ENCODE results near the gene SKAP1.

The SKAP1 gene

DNA sequence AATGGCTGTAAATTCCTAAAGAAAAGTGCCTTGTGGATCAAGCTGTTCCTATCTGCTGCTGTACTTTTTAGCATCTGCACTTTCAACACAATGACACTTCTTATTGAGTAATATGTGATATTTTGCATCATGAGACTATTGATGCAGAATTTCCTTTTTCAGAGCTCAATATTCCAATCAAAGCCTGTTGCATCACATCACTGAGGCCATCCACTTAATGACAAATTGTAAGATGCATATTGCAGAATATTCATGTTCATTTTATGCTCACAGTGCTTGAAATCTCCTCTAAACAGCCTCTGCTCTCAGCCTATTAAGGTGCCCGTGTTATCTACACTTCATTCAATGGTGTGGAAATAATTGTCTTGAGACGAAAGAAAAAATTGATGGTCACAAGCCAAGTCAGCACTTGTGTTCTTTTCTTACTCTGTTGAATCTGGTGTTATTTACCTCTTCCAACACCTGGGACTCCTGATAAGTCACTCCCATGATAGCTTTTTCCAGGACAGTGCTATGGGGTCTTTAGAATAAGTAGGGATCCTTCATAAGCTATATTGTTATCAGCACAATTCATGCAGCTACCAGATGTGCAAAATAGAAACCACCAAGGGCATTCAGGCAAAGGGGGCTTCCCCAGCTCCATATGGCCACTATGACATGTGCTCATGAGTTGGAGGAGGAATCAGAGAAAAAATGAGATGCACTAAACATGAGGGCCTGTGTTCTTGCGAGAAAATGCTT is 9.3 kb upstream of the SKAP1 start:
- Histone ChIP-seq H3K79me1 (ENCODE audit: low read depth, low read length) (no peaks in the 10 kb centered on the region), H3K14ac (ENCODE audit: low read length) (no peak overlapping the region), H3K4me2 (ENCODE audit: insufficient read depth, low read length, poor library complexity, severe bottlenecking) (no peak overlapping the region), H3K27ac (replicated peaks; ENCODE audit: low read length) (no peak overlapping the region), H3K4ac (ENCODE audit: low read length) (no peak overlapping the region), H3K36me3 (replicated peaks in 1 of 2; ENCODE audit: control insufficient read depth in 2 of 2, insufficient read depth in 2 of 2, low read length in 2 of 2) (no peaks in the 10 kb centered on the region), H3K23ac (ENCODE audit: low read depth, low read length, poor library complexity) (no peak overlapping the region), H4K8ac (ENCODE audit: low read depth, low read length) (no peak overlapping the region), H2BK12ac (ENCODE audit: low read length) (no peak overlapping the region), H2AFZ (ENCODE audit: low read length) (no peak overlapping the region), H2BK15ac (ENCODE audit: low read length) (no peak overlapping the region), H3K18ac (ENCODE audit: low read length) (no peak overlapping the region), H3K9me3 (replicated peaks in 1 of 2; ENCODE audit: control insufficient read depth in 2 of 2, insufficient read depth in 1 of 2, low read depth in 1 of 2, low read length in 2 of 2) (no peaks in the 10 kb centered on the region), H2AK5ac (ENCODE audit: low read depth, low read length) (no peak overlapping the region), H4K91ac (ENCODE audit: low read depth, low read length, poor library complexity) (no peak overlapping the region), H2BK120ac (ENCODE audit: low read depth, low read length) (no peak overlapping the region), H3K27me3 (ENCODE audit: control insufficient read depth in 3 of 3, insufficient read depth in 3 of 3, low read depth in 1 of 3, low read length in 3 of 3) (peaks cover 0 to 12% (median 0%) of the 10 kb centered on the region in 3 experiments), H3K4me1 (ENCODE audit: control insufficient read depth in 2 of 2, insufficient read depth in 1 of 2, low read depth in 1 of 2, low read length in 2 of 2) (peaks cover 0 to 5% of the 10 kb centered on the region in 2 donors), H3K4me3 (ENCODE audit: low read length in 2 of 2) (no peak overlapping the region), H2BK5ac (ENCODE audit: low read length) (no peak overlapping the region), H3K9ac (ENCODE audit: low read depth, low read length, poor library complexity) (no peak overlapping the region)
- WGBS, 2 donors (ENCODE audit: extremely low coverage in 2 of 2, insufficient read length in 2 of 2, insufficient replicate concordance in 1 of 2) = no CpG with 5 or more reads among the region's 3 CpGs
- no peak for DNase-seq (ENCODE audit: low spot score)

DNA sequence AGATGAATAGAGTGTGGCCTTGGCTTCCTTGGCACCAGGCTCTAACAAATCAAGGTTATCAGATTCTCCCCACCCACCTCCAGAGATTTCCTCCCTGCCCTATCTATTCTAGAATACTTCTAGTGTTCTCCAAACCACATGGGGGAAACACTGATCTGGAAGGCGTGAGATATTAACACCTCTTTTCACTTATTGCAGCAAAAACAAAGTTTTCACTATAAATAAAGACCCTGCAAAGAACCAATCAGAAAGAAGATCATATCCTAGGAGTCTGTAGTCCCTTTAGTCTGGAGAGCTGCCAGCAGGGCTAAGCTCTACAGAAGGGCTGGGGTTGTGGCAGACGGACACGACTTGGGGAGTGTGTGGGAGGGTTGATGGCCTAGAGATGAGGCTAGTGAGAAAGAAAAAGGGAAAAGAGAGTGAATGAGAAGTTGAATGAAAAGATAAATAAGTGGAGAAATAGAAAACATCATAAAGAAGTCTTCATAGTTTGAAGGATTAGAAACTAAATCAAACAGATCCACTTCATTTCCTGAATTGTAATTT is 8.6 kb upstream of the SKAP1 start:
- no peak overlapping the region for H3K27ac ChIP-seq (replicated peaks; ENCODE audit: low read length)
- no peak overlapping the region for H2AK5ac ChIP-seq (ENCODE audit: low read depth, low read length)
- peaks cover 0 to 5% of the 10 kb centered on the region in 2 donors for H3K4me1 ChIP-seq (ENCODE audit: control insufficient read depth in 2 of 2, insufficient read depth in 1 of 2, low read depth in 1 of 2, low read length in 2 of 2)
- no CpG with 5 or more reads among the region's 3 CpGs for WGBS, 2 donors (ENCODE audit: extremely low coverage in 2 of 2, insufficient read length in 2 of 2, insufficient replicate concordance in 1 of 2)
- H3K9me3 ChIP-seq (replicated peaks in 1 of 2; ENCODE audit: control insufficient read depth in 2 of 2, insufficient read depth in 1 of 2, low read depth in 1 of 2, low read length in 2 of 2) = no peaks in the 10 kb centered on the region
- H3K18ac ChIP-seq (ENCODE audit: low read length) = no peak overlapping the region
- H3K14ac ChIP-seq (ENCODE audit: low read length) = no peak overlapping the region
- no peaks in the 10 kb centered on the region for H3K79me1 ChIP-seq (ENCODE audit: low read depth, low read length)
- H3K23ac ChIP-seq (ENCODE audit: low read depth, low read length, poor library complexity) = no peak overlapping the region
- H4K91ac ChIP-seq (ENCODE audit: low read depth, low read length, poor library complexity) = no peak overlapping the region
- H2BK120ac ChIP-seq (ENCODE audit: low read depth, low read length) = no peak overlapping the region
- H2BK12ac ChIP-seq (ENCODE audit: low read length) = no peak overlapping the region
- H2BK5ac ChIP-seq (ENCODE audit: low read length) = no peak overlapping the region
- H3K27me3 ChIP-seq (ENCODE audit: control insufficient read depth in 3 of 3, insufficient read depth in 3 of 3, low read depth in 1 of 3, low read length in 3 of 3) = peaks cover 0 to 16% (median 0%) of the 10 kb centered on the region in 3 experiments
- H2AFZ ChIP-seq (ENCODE audit: low read length) = no peak overlapping the region
- no peak overlapping the region for H3K9ac ChIP-seq (ENCODE audit: low read depth, low read length, poor library complexity)
- no peak overlapping the region for H3K4ac ChIP-seq (ENCODE audit: low read length)
- no peak overlapping the region for H3K4me3 ChIP-seq (ENCODE audit: low read length in 2 of 2)
- no peak overlapping the region for H4K8ac ChIP-seq (ENCODE audit: low read depth, low read length)
- H3K4me2 ChIP-seq (ENCODE audit: insufficient read depth, low read length, poor library complexity, severe bottlenecking) = no peak overlapping the region
- no peaks in the 10 kb centered on the region for H3K36me3 ChIP-seq (replicated peaks in 1 of 2; ENCODE audit: control insufficient read depth in 2 of 2, insufficient read depth in 2 of 2, low read length in 2 of 2)
- no peak for DNase-seq (ENCODE audit: low spot score)
- H2BK15ac ChIP-seq (ENCODE audit: low read length) = no peak overlapping the region

DNA sequence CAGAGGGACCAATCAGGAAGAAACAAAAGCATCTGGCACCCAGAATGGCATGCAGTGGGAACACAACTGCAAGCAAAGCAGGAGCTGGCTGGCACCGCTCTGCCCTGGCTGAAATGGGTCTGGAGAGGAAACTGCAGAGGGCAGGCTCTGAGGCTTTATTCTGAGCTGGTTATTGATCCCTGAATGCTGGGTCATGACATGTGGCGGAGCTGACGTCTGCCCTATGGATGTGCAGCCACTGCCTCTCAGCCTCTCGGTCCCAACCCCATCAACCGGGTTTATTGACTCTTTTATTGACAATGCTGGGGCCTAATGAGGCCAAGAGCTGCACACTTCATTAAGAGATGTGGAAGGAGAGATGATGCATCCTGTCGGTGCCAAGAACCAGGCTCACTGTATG is 3.9 kb upstream of the SKAP1 start:
- DNase-seq (ENCODE audit: low spot score) = no peak
- H2BK12ac ChIP-seq (ENCODE audit: low read length) = no peak overlapping the region
- H3K23ac ChIP-seq (ENCODE audit: low read depth, low read length, poor library complexity) = no peak overlapping the region
- no peak overlapping the region for H3K9ac ChIP-seq (ENCODE audit: low read depth, low read length, poor library complexity)
- no peak overlapping the region for H3K27ac ChIP-seq (replicated peaks; ENCODE audit: low read length)
- peaks cover 5 to 51% (median 23%) of the 10 kb centered on the region in 3 experiments for H3K27me3 ChIP-seq (ENCODE audit: control insufficient read depth in 3 of 3, insufficient read depth in 3 of 3, low read depth in 1 of 3, low read length in 3 of 3)
- no peaks in the 10 kb centered on the region for H3K9me3 ChIP-seq (replicated peaks in 1 of 2; ENCODE audit: control insufficient read depth in 2 of 2, insufficient read depth in 1 of 2, low read depth in 1 of 2, low read length in 2 of 2)
- no peak overlapping the region for H2BK15ac ChIP-seq (ENCODE audit: low read length)
- H3K4me1 ChIP-seq (ENCODE audit: control insufficient read depth in 2 of 2, insufficient read depth in 1 of 2, low read depth in 1 of 2, low read length in 2 of 2) = no peaks in the 10 kb centered on the region
- H2BK5ac ChIP-seq (ENCODE audit: low read length) = no peak overlapping the region
- no CpG with 5 or more reads among the region's 6 CpGs for WGBS, 2 donors (ENCODE audit: extremely low coverage in 2 of 2, insufficient read length in 2 of 2, insufficient replicate concordance in 1 of 2)
- no peak overlapping the region for H2BK120ac ChIP-seq (ENCODE audit: low read depth, low read length)
- H2AK5ac ChIP-seq (ENCODE audit: low read depth, low read length) = no peak overlapping the region
- no peaks in the 10 kb centered on the region for H3K36me3 ChIP-seq (replicated peaks in 1 of 2; ENCODE audit: control insufficient read depth in 2 of 2, insufficient read depth in 2 of 2, low read length in 2 of 2)
- no peak overlapping the region for H4K91ac ChIP-seq (ENCODE audit: low read depth, low read length, poor library complexity)
- no peak overlapping the region for H3K4ac ChIP-seq (ENCODE audit: low read length)
- H3K4me2 ChIP-seq (ENCODE audit: insufficient read depth, low read length, poor library complexity, severe bottlenecking) = no peak overlapping the region
- H4K8ac ChIP-seq (ENCODE audit: low read depth, low read length) = no peak overlapping the region
- no peak overlapping the region for H3K4me3 ChIP-seq (ENCODE audit: low read length in 2 of 2)
- H3K79me1 ChIP-seq (ENCODE audit: low read depth, low read length) = no peaks in the 10 kb centered on the region
- no peak overlapping the region for H3K14ac ChIP-seq (ENCODE audit: low read length)
- no peak overlapping the region for H2AFZ ChIP-seq (ENCODE audit: low read length)
- H3K18ac ChIP-seq (ENCODE audit: low read length) = no peak overlapping the region

DNA sequence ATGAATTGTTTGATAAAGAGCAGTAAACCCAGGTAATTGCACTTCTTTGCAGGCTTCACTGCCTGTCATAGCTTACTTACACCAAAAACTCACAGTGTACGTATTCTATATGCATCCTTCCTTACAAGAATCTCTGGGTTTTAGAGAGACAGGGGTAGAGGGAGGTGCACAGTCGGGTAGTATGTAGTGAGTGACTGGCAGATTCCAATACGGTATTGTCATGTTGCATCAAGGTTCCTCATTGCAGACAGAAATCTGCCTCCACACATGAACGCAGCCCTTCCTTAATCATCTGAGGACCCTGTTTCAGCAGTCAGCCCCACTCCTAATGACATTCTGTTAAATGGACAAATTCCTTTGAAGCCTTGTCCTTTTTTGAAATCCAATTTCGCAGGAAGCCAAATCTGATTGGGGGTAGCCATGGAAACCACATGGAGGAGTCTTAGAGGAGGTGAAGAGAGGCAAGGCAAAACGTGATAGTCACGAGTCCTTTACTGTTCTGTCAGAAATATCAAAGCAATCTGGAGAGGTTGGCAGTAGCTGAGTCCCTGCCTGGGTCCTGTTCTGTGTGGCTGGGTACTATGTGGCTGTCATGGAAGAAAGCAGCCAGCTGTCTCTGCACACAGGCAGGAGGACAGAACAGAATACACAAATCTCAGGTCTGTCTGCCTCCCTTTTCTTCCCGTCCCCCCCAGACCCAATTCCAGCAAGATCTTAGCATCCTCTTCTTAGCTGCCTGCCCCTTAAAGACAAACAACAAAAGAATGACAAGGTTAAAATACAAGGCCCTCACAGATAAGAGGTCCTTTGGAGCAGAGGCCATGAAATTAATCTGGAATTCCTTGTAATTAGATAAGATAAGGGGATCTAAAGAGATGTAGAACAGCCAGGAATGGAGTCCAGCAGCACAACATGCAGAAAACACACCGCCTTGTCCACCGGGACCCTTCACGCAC is 3.1 kb upstream of the SKAP1 start:
- Histone ChIP-seq H4K8ac (ENCODE audit: low read depth, low read length) (no peak overlapping the region), H2AK5ac (ENCODE audit: low read depth, low read length) (no peak overlapping the region), H3K4me2 (ENCODE audit: insufficient read depth, low read length, poor library complexity, severe bottlenecking) (no peak overlapping the region), H3K4me1 (ENCODE audit: control insufficient read depth in 2 of 2, insufficient read depth in 1 of 2, low read depth in 1 of 2, low read length in 2 of 2) (no peaks in the 10 kb centered on the region), H2AFZ (ENCODE audit: low read length) (no peak overlapping the region), H2BK120ac (ENCODE audit: low read depth, low read length) (no peak overlapping the region), H3K79me1 (ENCODE audit: low read depth, low read length) (no peaks in the 10 kb centered on the region), H2BK5ac (ENCODE audit: low read length) (no peak overlapping the region), H3K27me3 (ENCODE audit: control insufficient read depth in 3 of 3, insufficient read depth in 3 of 3, low read depth in 1 of 3, low read length in 3 of 3) (peaks cover 5 to 57% (median 23%) of the 10 kb centered on the region in 3 experiments), H3K27ac (replicated peaks; ENCODE audit: low read length) (no peak overlapping the region), H3K9ac (ENCODE audit: low read depth, low read length, poor library complexity) (no peak overlapping the region), H2BK15ac (ENCODE audit: low read length) (no peak overlapping the region), H3K4ac (ENCODE audit: low read length) (no peak overlapping the region), H3K23ac (ENCODE audit: low read depth, low read length, poor library complexity) (no peak overlapping the region), H3K14ac (ENCODE audit: low read length) (no peak overlapping the region), H3K18ac (ENCODE audit: low read length) (no peak overlapping the region), H3K4me3 (ENCODE audit: low read length in 2 of 2) (no peak overlapping the region), H2BK12ac (ENCODE audit: low read length) (no peak overlapping the region), H3K9me3 (replicated peaks in 1 of 2; ENCODE audit: control insufficient read depth in 2 of 2, insufficient read depth in 1 of 2, low read depth in 1 of 2, low read length in 2 of 2) (no peaks in the 10 kb centered on the region), H4K91ac (ENCODE audit: low read depth, low read length, poor library complexity) (no peak overlapping the region), H3K36me3 (replicated peaks in 1 of 2; ENCODE audit: control insufficient read depth in 2 of 2, insufficient read depth in 2 of 2, low read length in 2 of 2) (no peaks in the 10 kb centered on the region)
- DNase-seq (ENCODE audit: low spot score) = no peak
- WGBS, 2 donors (ENCODE audit: extremely low coverage in 2 of 2, insufficient read length in 2 of 2, insufficient replicate concordance in 1 of 2) = no CpG with 5 or more reads among the region's 11 CpGs
